GM12864 (cell line): ENCODE results near the gene AGER.

Source experiments
- DNase-seq: peaks from one replicate; pipeline ENCODE4 v3.0.0-alpha.2; 2011; ENCODE audit warnings: low read depth
- H3K4me3 ChIP-seq: 2 replicates; pipeline ENCODE4 v1.5.1; 2011; ENCODE audit warnings: mild to moderate bottlenecking, low read depth, low read length, control low read depth
- TF ChIP-seq, protein P1 (sequence below): IDR thresholded peaks from 2 replicates; pipeline ENCODE4 v1.5.1; 2011; ENCODE audit warnings: low read depth, mild to moderate bottlenecking, moderate library complexity, low read length, control low read depth, inconsistent platforms; ENCODE audit errors: missing control alignments

AGER gene

DNA sequence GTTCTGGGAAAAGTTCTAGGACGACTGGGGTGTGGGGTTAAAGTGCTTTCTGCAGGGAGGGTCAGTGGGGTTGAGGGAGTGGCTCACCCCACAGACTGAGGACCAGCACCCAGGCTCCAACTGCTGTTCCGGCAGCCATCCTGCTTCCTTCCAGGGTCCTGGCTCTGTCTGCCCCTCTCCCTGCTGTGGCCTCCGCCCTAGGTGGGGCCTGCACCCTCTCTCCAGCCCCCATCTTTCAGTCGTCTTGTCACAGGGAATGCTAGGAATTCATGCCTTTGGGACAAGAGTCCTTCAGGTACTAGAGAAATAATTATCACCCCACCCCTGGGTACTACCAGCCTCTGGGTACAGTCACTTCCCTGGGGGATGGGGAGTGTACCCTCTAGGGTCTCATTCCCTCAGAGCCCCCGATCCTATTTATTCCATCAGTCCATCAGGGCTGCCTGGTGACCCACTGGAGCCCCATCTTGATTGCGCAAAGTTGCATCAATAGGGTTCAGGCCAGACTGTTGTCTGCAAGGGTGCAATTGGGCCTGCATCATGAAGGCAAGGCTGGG, at the start of gene AGER:
AGER (minus strand) TSS at position 170 of the 557 bp plus-strand sequence; CDS start at position 139, 31 bp downstream.
- no peak within 1 kb of the TSS for H3K4me3 ChIP-seq
- DNase-seq = no peak
- TF ChIP-seq, protein P1, sequence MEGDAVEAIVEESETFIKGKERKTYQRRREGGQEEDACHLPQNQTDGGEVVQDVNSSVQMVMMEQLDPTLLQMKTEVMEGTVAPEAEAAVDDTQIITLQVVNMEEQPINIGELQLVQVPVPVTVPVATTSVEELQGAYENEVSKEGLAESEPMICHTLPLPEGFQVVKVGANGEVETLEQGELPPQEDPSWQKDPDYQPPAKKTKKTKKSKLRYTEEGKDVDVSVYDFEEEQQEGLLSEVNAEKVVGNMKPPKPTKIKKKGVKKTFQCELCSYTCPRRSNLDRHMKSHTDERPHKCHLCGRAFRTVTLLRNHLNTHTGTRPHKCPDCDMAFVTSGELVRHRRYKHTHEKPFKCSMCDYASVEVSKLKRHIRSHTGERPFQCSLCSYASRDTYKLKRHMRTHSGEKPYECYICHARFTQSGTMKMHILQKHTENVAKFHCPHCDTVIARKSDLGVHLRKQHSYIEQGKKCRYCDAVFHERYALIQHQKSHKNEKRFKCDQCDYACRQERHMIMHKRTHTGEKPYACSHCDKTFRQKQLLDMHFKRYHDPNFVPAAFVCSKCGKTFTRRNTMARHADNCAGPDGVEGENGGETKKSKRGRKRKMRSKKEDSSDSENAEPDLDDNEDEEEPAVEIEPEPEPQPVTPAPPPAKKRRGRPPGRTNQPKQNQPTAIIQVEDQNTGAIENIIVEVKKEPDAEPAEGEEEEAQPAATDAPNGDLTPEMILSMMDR = no peak

DNA sequence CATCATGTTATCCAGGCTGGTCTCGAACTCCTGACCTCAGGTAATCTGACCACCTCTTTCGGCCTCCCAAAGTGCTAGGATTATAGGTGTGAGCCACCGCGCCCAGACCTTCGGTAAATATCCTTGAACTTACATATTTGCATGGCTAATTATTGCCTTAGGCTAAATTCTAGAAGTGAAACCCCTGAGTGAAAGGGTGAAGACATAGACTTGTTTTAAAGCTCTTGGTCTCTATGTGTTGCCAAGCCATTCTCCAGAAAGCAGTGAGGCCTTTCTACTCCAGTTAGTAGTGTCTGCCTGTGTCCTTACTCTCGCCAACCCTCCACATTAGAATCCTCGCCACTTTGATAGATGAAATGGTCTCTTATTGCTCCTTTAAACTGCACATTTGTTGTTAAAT, 42.4 kb upstream of the AGER start:
- DNase-seq = peak; percentile 61
- H3K4me3 ChIP-seq = no peak overlapping the region
- TF ChIP-seq, protein P1 = no peak

DNA sequence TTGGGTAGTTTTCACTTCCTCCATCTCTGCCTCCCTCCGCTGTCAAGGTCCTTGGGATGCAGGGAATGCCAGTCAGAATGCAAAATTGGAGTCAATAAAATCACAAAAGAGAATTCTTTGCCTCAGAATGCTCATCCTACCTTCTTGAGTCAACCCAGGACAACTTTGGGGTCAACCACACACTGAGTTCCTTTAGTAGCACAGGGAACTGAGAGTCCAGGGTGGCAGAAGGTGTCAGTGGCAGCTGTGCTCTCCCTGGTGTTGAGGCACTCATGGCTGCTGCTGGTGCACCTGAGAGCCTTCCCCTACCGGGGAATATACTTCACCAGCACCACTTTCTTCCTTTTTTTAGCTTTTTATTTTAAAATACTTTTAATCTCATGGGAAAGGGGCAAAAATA, 40.6 kb upstream of the AGER start:
- peak; percentile 39 for DNase-seq
- TF ChIP-seq, protein P1 = no peak
- H3K4me3 ChIP-seq = no peak overlapping the region

GRCh38 chr6:32223258-32224235, 39.5 kb upstream of the AGER start, which contains the start of gene NOTCH4:
NOTCH4 (minus strand) TSS chr6:32224067; CDS start chr6:32223928, 139 bp downstream.
- H3K4me3 ChIP-seq = no peak within 1 kb of the TSS
- TF ChIP-seq, protein P1 = no peak
- no peak for DNase-seq

DNA sequence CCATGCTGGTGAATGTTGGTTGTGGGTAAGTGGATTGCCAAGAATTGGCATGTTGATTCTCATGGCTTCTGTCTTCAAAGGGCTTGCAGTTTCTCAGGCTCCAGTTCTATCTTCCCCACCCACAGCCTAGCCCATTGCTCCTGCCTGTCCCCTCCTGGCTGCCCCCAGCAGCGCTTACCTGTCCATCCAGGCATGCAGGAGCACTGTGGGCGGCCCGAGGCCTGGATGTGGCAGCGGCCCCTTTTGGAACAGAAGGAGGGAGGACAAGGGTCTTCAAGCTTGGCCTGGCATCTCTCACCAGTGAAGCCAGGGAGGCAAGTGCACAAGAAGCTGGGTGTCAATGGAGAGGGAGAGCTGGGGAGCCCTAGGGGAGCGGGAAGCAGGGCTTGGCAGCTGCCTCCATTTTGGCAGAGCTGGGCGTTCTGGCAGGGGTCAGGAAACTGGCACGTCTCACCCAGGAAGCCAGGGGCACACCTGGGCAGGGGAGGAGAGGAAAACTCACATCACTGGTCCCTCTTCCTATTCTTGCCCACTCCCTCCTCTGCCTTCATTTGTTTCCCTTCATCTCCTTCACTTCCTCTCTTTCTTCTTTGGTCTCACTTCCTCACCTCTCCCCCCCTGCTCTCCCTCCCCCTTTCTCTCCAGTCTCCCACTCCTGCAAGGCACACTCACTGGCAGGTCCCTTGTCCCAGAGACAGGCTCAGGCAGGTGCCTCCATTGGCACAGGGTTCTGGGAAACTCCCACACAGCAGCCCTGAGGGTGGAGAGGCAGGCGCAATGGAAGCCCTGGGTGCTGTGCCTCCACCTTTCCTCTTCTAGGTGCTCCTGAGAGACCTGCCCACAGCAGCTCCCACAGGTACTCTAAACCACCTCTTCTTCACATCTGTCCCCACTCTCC, 38.5 kb upstream of the AGER start:
- no peak overlapping the region for H3K4me3 ChIP-seq
- DNase-seq = no peak
- TF ChIP-seq, protein P1 = no peak

GRCh38 chr6:32220021-32220420, 36.0 kb upstream of the AGER start:
- no peak for DNase-seq
- no peak overlapping the region for H3K4me3 ChIP-seq
- TF ChIP-seq, protein P1 = no peak
